Activated CD8-positive, alpha-beta T cell treated with anti-CD3 and anti-CD28 coated beads for 36 hours (primary cell): Measurements from ENCODE around the gene WDR88. TPM values are rescaled to one million over a fixed set of nuclear protein-coding genes. Genes with fewer than 3 reads are reported as not detected.

Experiments
- ATAC-seq: fragments of 200-7000 bp; cut with Tn5 transposase; one replicate; pipeline ENCODE4 v1.10.0; 2021; ENCODE audit warnings: mild to moderate bottlenecking, moderate library complexity
- CTCF ChIA-PET: fragments of 350-600 bp; sonication (Branson Sonifier 250); formaldehyde crosslinking; loops from one replicate; lab custom pipeline; 2021; ENCODE audit warnings: antibody characterized with exemption; lab: Charles Lee
- POLR2A ChIA-PET: fragments of 350-600 bp; sonication (Branson Sonifier 250); formaldehyde crosslinking; loops from one replicate; lab custom pipeline; 2021; ENCODE audit warnings: antibody characterized with exemption; lab: Charles Lee
- DNase-seq: peaks from one replicate; pipeline ENCODE4 v3.0.0-alpha.2; 2020
- H3K27ac Mint-ChIP-seq: one replicate; pipeline ENCODE4 v1.8.0; 2021; ENCODE audit warnings: mild to moderate bottlenecking, mixed read lengths
- H3K27me3 Mint-ChIP-seq: one replicate; pipeline ENCODE4 v1.8.0; 2021; ENCODE audit warnings: mixed read lengths
- H3K36me3 Mint-ChIP-seq: one replicate; pipeline ENCODE4 v1.8.0; 2021; ENCODE audit warnings: low read depth, mixed read lengths
- H3K4me1 Mint-ChIP-seq: one replicate; pipeline ENCODE4 v1.8.0; 2021; ENCODE audit warnings: low read depth, mixed read lengths
- H3K4me3 Mint-ChIP-seq: one replicate; pipeline ENCODE4 v1.8.0; 2021; ENCODE audit warnings: mild to moderate bottlenecking, moderate library complexity, mixed read lengths
- H3K9me3 Mint-ChIP-seq: one replicate; pipeline ENCODE4 v1.8.0; 2021; ENCODE audit warnings: mixed read lengths
- intact Hi-C: fragments of 100-400 bp; cut with micrococcal nuclease; formaldehyde crosslinking; loops from one replicate; pipeline ENCODE4 v1.10.0; 2022
- total RNA-seq, 2 experiments: library from RNA; stranded (reverse); gene quantifications; one replicate each; pipeline ENCODE4 v1.2.3, GENCODE V29; 2021
- TF ChIP-seq, protein P1 (sequence below): fragments of 200-600 bp; IDR thresholded peaks from one replicate; pipeline ENCODE4 v1.8.0; 2022; ENCODE audit warnings: antibody characterized with exemption, mild to moderate bottlenecking

WDR88 gene
- total RNA-seq, 2 experiments from 2014 or later, result not detected

DNA sequence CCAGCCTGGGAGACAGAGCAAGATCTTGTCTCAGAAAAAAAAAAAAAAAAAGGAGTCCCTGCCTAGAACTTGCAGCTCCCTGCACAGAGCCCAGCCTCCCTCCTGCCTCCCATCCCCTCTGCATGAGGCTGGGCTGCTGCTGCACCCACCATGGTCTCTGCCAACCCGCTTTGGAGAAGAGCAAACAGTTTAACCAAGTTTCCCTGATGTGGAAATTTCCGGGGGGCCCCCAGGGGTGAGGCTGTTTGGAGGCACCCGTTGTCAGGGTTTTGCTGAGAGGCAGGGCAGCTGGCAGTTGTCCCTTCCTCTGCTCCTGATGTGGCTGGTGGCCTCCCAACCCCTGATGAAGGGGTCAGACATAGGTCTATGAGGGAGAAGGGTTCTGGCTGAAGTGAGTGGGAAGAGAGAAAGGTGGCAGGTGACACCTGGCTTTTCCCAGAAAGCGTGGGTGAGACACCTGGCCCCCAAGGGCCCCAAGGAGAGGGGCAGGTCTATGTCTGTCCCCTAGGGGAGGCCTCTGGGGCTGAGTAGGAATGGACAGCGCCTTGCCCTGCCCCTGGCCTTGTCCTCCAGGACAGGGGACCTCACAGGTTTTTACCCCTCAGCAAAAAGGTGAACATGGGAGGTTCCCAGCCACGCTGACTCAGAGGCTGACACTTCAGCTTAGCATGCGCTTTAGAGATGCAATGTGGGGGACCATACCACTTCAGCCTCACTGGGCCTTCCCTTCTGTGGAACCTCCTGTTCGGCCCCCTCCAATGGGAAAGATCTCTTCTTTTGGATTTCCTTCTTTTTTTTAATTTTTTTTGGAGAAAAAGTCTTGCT lies 67.7 kb downstream of the WDR88 start:
- H3K9me3 Mint-ChIP-seq, result no peaks in the 10 kb centered on the region
- TF ChIP-seq, protein P1, sequence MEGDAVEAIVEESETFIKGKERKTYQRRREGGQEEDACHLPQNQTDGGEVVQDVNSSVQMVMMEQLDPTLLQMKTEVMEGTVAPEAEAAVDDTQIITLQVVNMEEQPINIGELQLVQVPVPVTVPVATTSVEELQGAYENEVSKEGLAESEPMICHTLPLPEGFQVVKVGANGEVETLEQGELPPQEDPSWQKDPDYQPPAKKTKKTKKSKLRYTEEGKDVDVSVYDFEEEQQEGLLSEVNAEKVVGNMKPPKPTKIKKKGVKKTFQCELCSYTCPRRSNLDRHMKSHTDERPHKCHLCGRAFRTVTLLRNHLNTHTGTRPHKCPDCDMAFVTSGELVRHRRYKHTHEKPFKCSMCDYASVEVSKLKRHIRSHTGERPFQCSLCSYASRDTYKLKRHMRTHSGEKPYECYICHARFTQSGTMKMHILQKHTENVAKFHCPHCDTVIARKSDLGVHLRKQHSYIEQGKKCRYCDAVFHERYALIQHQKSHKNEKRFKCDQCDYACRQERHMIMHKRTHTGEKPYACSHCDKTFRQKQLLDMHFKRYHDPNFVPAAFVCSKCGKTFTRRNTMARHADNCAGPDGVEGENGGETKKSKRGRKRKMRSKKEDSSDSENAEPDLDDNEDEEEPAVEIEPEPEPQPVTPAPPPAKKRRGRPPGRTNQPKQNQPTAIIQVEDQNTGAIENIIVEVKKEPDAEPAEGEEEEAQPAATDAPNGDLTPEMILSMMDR, result no peak
- CTCF ChIA-PET, result no interaction called here
- peaks cover 5% of the 10 kb centered on the region for H3K4me1 Mint-ChIP-seq
- ATAC-seq (no peak), DNase-seq (peak; percentile 22)
- no peak overlapping the region for H3K4me3 Mint-ChIP-seq
- H3K27ac Mint-ChIP-seq, result no peak overlapping the region
- POLR2A ChIA-PET, result no interaction called here
- no peaks in the 10 kb centered on the region for H3K36me3 Mint-ChIP-seq
- peaks cover 1% of the 10 kb centered on the region for H3K27me3 Mint-ChIP-seq
- intact Hi-C loops, result no loop called here

DNA sequence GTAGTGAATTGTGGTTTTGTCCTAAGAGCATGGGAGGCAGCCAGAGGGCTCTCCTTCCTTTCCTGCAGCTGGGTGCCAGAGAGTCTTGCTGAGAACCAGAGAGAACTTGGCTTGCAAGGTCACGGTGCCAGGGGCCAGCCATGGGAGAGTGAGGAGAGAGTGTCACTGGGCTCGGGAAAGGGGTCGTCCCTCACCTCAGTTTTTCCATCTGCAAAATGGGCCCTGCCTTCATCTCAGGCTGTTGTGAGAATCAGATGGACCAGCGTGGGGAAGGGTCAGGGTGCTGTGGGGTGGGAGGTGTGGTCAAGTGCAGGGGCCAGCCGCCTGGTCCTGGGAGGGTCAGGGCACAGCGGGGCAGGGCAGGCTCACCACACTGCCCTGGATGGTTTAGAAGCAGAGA lies 69.6 kb downstream of the WDR88 start:
- ChIA-PET CTCF (interaction anchor here (0.7 kb wide), 1 partner anchor 17 kb away, joined by 4 read pairs; no protein-coding TSS in a partner anchor), POLR2A (no interaction called here)
- TF ChIP-seq, protein P1, result no peak
- Mint-ChIP-seq H3K9me3 (no peaks in the 10 kb centered on the region), H3K36me3 (no peaks in the 10 kb centered on the region), H3K4me1 (peaks cover 5% of the 10 kb centered on the region), H3K27me3 (peaks cover 1% of the 10 kb centered on the region), H3K4me3 (no peak overlapping the region), H3K27ac (no peak overlapping the region)
- DNase-seq (no peak), ATAC-seq (no peak)
- intact Hi-C loops, result no loop called here

DNA sequence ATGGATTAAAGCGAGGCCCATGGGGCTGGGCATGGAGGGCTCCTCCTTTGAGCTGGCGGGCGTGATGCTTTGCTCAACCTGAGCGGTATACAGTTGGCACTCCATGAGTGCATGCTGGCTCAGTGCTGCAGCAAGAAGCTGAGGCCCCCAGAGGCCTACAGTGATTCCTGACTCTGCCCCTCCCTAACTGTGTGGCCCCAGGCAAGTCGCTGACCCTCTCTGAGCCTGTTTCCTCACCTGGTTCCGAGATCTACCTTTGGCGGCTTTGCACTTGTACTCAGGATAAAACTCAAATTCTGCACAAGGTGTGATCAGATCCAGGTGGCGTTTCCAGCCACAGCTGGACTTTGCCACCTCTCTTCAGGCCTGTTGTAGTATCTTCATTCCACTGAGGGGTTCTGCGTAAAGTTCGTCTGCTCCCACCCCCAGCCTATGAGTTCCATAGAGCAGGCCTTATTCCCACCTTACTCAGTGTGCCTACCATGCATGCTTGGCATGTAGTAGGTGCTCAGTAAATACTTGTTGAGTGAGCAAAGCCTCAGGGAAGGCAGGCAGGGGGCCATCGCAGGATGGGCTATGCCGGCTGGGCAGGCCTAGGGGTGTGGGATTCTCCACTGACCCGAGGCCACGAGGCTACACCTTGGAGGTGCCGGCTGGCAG lies 70.1 kb downstream of the WDR88 start:
- TF ChIP-seq, protein P1, result no peak
- ATAC-seq (no peak), DNase-seq (no peak)
- H3K36me3 Mint-ChIP-seq, result no peaks in the 10 kb centered on the region
- H3K9me3 Mint-ChIP-seq, result no peaks in the 10 kb centered on the region
- no peak overlapping the region for H3K4me3 Mint-ChIP-seq
- no peak overlapping the region for H3K27ac Mint-ChIP-seq
- ChIA-PET POLR2A (no interaction called here), CTCF (interaction anchor here (0.7 kb wide), 1 partner anchor 18 kb away, joined by 4 read pairs; no protein-coding TSS in a partner anchor)
- intact Hi-C loops, result no loop called here
- no peaks in the 10 kb centered on the region for H3K27me3 Mint-ChIP-seq
- peaks cover 5% of the 10 kb centered on the region for H3K4me1 Mint-ChIP-seq

DNA sequence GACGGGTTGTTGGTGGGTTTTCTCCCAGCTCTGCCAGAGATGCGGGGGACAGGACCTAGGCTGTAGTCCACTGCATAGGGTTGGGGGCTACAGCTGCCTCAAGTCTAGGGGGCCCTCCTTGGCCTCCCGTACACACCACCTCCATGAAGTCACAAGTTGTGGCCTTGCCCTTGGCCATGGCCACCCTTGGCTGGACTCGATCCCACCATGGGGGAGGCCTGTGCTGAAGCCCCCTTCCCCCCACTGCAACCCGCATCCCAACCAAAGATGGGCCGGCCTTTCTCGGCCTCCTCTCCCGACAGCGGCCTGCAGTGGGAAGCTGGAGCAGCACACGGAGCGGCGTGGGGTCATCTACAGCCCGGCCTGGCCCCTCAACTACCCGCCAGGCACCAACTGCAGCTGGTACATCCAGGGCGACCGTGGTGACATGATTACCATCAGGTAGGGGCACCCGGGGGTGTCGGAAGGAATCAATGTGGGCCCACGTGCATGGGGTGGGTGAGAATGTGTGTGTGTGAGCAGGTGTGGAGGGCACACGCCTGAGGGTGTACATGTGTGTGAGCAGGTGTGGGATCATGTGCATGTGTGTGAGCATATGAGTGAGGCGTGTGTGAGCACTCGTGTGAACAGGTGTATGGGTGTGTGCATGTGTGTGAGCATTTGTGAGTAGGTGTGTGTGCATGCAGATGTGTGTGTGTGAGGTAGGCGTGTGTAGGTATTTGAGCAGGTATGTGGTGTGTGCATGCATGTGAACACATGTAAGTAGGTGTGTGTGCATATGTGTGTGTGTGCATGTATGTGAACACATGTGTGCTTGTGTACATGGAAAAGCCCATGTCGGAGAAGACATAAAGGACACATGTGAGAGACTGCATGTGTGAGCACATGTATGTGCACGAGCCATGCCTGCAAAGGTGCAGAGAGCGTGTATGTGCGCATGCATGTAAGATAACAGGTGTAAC lies 70.9 kb downstream of the WDR88 start:
- Mint-ChIP-seq H3K4me3 (no peak overlapping the region), H3K36me3 (no peaks in the 10 kb centered on the region), H3K9me3 (no peaks in the 10 kb centered on the region), H3K27ac (no peak overlapping the region), H3K4me1 (peaks cover 5% of the 10 kb centered on the region), H3K27me3 (no peaks in the 10 kb centered on the region)
- no peak for DNase-seq
- ATAC-seq, result no peak
- POLR2A ChIA-PET, result no interaction called here
- CTCF ChIA-PET, result no interaction called here
- intact Hi-C loops, result no loop called here
- TF ChIP-seq, protein P1, result no peak
